ENCODE data around the gene CERT1.
"Not testable (repeated sequence)": the region's sequence is repeated elsewhere in the genome, so short reads cannot be mapped to it uniquely, and the experiment has no call there.

The CERT1 gene

DNA sequence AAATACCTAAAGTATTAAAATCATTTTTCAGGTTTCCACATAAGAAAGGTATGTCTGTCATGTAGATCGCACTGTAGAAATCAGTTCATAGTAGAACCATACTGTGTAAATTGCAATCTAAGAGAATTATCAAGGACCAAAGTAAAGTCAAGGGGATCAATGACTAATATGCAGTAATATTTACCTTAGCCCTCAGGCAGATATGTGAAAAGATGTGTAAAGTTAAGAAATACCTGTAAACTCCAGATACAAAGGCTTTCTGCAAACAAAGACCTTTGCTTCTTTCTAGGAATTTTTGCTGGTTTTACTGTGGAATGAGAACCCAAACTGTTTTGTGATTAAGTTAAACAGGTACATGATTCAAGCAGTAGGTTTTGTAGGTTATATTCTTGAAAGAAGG lies 11.8 kb upstream of the CERT1 start:
- DNase-seq, result no peak

DNA sequence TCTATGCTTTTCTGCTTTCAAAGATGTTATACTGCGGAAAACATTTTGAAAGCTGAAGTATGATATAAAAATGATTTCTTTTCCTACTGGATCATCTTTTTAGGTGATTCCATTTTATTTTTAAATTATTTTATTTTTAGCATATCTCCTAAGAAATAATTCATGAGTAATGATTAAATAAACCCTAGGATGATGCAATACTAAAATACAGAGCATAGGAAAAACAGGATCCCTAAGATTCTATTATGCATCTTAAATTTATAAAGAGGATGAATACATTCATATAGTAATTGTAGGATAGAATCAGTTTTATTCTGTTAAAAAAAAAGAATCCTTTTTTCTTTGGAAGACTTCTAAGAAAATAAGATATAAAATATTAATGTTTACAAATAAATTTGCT lies 11.1 kb upstream of the CERT1 start:
- DNase-seq, result no peak

- DNase-seq, result peak; percentile 33
Observed at GRCh38 chr5:75522025-75522424, 10.6 kb upstream of the CERT1 start.

GRCh38 chr5:75521195-75521594 lies 9.8 kb upstream of the CERT1 start:
- DNase-seq, result no peak

DNA sequence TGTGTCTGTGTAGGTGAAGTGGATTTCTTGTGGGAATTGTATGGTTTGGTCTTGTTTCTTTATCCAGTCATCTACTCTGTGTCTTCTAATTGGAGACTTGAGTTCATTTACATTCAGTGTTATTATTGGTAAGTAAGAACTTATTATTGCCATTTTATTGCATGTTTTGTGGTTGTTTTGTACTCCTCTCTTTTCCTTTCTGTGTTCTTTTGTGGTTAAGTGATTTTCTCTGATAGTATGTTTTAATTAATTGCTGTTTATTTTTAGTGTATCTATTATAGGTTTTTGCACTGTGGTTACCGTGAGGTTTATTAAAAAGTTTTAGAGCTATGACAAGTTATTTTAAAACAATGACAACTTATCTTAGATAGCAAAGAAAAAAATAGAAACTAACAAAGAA lies 8.3 kb upstream of the CERT1 start:
- no peak for DNase-seq

- DNase-seq, result no peak
Observed at GRCh38 chr5:75514323-75514722, 2.9 kb upstream of the CERT1 start.

GRCh38 chr5:75513841-75514240 lies 2.4 kb upstream of the CERT1 start:
- no peak for DNase-seq

DNA sequence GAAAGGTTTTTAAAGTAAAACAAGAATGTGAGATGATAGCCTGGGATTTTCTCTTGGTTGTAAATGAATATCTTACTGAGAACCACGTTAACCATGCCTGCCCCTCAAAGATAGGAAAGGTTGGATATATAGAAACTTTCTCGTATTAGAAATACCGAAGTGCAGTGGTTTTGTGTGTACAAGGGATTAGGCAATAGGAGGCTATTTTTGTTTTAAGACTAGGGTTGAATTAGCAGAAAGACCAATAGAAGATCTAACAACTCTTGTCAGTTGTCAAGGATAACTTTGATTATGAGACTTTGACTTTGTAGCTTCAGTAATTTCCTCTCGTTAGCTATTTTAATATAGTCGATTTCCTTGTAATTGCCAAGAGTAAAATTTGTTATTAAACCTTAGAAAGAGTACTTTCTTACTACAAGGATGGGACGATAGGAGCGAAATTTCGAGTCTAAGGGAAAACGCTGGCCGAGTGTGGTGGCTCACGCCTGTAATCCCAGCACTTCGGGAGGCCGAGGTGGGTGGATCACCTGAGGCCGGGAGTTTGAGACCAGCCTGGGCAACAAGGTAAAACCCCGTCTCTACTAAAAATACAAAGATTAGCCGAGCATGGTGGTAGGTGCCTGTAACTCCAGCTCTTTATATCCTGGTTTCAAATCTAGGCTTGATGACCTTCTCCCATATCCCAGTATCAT lies 1.1 kb upstream of the CERT1 start:
- no peak for DNase-seq

GRCh38 chr5:75510836-75511434 lies 494 bp downstream of the CERT1 start:
- DNase-seq, result peak; percentile 16

DNA sequence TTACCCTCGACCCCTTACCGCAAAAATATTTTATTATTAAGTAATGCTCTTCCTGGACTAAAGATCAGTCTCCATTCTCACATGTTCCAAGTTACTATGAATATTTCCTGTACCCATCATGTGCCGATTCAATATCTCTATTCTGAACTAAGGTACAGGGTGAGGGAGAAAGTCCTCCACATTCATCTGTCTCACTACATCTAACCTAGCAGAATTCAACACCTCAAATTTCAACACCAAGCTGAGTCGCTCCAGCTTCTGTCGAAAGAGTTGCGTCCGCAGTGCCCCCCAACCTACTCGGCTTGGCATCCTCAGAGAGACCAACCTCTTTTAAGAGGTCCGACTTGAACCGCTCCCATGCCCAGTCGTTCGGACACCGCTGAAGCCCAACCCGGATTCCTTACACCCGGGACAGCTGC lies 1.0 kb downstream of the CERT1 start:
- DNase-seq, result no peak

- DNase-seq, result peak; percentile 11
Observed at GRCh38 chr5:75509956-75510355, 1.5 kb downstream of the CERT1 start.

GRCh38 chr5:75509546-75509945 lies 1.9 kb downstream of the CERT1 start:
- DNase-seq, result no peak

DNA sequence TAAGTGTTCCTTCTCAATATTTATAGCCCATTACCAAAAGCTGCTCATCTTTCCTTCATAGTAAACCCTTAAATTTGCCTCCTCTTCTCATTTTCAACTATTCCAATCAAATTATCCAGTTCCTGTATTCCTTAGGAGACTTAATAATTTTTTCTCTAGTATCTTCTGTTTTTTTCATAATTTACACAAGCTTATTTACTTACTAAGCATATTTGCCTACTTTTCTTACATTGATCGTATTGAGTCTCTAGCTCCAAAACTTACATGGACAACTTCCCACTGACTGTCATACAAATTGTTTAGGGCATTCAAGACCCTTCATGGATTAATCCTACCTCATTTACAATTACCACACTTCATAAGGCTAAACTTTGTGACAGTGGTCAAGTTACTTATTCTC lies 3.6 kb downstream of the CERT1 start:
- DNase-seq, result no peak

- not testable (repeated sequence) for DNase-seq
Observed at GRCh38 chr5:75505112-75505511, 6.3 kb downstream of the CERT1 start.

GRCh38 chr5:75498875-75499274 lies 12.6 kb downstream of the CERT1 start:
- not testable (repeated sequence) for DNase-seq

GRCh38 chr5:75498208-75498777 lies 13.1 kb downstream of the CERT1 start:
- DNase-seq, result no peak

DNA sequence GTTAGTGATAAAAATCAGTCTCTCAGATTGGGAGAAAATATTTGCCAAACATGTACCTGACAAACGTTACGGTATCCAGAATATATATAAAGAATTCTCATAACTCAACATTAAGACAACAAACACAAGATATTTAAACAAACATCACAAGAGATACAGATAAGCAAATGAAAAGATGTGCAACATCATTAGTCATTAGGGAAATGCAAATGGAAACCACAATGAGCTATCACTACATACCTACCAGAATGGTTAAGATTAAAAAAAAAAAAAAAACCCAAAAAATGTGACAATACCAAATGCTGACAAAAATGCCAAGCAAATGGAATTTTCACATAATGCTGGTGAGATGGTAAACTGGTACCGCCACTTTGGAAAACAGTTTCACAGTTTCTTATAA lies 15.4 kb downstream of the CERT1 start:
- no peak for DNase-seq

DNA sequence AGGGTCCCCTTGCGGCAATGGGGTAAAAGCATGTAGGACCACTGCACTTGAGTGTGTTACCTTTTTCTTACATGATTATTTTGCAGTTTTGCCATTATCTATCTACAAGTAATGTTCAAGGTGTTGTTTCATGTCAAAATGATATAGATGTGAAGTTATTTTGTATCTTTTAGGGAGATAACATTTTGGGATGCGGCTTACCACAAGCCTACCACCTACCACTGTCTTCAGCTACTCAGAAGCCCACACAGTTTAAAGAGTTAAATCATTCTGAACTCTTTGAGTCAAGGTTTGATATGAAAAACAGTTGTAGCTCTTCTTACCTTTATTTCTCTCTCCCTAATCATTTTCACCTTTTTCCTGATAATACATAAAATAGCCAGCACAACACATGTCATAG lies 19.8 kb downstream of the CERT1 start:
- DNase-seq, result no peak

GRCh38 chr5:75489847-75490246 lies 21.6 kb downstream of the CERT1 start:
- DNase-seq, result not testable (repeated sequence)

- no peak for DNase-seq
Observed at GRCh38 chr5:75484605-75485004, 26.8 kb downstream of the CERT1 start.

GRCh38 chr5:75482482-75482881 lies 28.9 kb downstream of the CERT1 start:
- DNase-seq, result no peak

DNA sequence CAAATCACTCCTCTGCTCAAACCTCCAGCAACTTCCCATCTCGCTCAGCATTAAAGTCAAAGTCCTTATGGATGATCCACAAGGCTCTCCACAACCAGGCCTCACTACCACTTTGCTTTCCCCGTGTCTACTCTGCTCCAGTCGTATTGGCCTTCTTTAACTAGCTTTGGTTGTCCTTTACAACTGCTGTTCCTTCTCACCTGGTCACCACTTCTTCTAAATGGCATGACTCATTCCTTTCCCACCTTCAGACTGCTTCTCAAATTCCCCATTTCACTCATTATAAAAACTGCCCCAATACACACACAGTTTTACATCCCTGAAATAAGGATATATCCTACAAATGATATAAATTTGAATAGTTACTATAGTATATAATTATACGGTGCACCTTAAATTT lies 30.4 kb downstream of the CERT1 start:
- no peak for DNase-seq

DNA sequence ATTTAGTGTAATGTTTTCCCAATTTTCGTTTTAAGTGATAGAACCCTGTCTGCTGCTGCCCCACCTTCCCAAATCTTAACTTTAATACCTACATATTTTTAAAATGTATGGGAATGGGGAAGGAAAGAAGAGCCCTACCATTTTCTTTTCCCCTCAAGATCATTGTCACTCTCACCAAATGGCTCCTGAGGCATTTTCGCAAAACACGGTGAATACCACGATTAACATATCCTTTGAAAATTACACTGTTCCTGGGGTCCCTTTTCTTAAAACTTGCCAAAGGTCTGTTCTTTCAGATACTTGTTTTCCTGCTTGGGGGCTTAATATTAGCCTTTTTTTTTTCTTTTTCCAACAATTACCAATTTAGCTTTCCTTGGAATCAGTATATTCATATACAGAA lies 36.1 kb downstream of the CERT1 start:
- no peak for DNase-seq

DNA sequence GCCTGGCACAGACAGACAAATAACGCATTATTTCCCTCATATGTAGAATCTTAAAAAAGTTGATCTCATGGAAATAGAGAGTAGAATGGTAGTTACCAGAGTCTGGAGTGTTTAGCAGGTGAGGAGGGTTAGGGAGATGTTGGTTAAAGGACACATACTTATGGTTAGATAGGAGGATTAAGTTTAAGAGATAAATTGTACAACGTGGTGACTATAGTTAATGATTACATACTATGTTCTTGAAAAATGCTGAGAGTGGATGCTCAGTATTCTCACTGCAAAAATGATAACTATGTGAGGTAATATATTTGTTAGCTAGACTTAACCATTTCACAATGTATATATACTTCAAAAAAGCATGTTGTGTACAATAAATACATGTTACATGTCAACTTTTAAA lies 38.0 kb downstream of the CERT1 start:
- no peak for DNase-seq

GRCh38 chr5:75472973-75473372 lies 38.5 kb downstream of the CERT1 start:
- no peak for DNase-seq

Data from fibroblast of upper back skin (primary cell).